ENCODE data around the gene C5AR2. TPM values are rescaled to one million over a fixed set of nuclear protein-coding genes. Genes with fewer than 3 reads are reported as not detected.

The C5AR2 gene
- total RNA-seq, 2 experiments from 2014 or later, result 0.06 to 0.19 TPM

DNA sequence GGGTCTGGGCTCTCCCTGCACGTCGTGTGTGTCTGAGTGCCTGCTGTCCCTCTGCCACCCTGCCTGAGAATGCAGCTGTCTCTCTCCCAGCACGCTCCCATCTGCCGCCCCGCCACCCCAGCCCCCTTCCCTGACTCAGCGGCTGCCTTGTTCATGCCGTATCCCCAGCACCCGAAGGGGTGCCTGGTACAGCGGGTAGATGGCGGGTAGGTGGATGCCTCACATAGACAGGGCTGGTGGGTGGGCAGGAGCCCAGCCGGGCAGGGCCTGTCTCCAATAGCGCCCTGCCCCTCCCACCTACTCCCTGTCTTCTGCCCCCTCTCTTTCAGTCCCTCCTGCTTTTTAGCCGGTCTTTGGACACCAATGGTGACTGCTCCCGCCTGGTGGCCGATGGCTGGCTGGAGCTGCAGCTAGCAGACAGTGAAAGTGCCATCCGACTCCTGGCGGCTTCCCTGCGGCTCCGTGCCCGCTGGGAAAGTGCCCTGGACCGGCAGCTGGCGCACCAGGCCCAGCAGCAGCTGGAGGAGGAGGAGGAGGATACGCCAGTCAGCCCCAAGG is 47.5 kb downstream of the C5AR2 start:
- no peak overlapping the region for H3K4me3 Mint-ChIP-seq
- no peak for DNase-seq
- Histone ChIP-seq H3K4me3 (ENCODE audit: low read length) (no peak overlapping the region), H3K36me3 (ENCODE audit: insufficient read depth, low read length) (peaks cover 64% of the 10 kb centered on the region), H3K27ac (ENCODE audit: low read depth in 1 of 2, low read length in 2 of 2) (no peak overlapping the region), H3K27me3 (ENCODE audit: control insufficient read depth in 1 of 2, insufficient read depth in 2 of 2, low read length in 2 of 2) (no peaks in the 10 kb centered on the region), H3K4me1 (ENCODE audit: insufficient read depth, low read length) (peaks cover 17% of the 10 kb centered on the region), H3K9me3 (ENCODE audit: control insufficient read depth in 1 of 2, insufficient read depth in 1 of 2, low read length in 2 of 2) (no peaks in the 10 kb centered on the region)
- no peak for ATAC-seq (ENCODE audit: poor library complexity)
- H3K27me3 Mint-ChIP-seq, result no peaks in the 10 kb centered on the region
- H3K36me3 Mint-ChIP-seq (ENCODE audit: low read depth), result peaks cover 60% of the 10 kb centered on the region
- POLR2A ChIA-PET, result no interaction called here
- CTCF ChIA-PET, result no interaction called here
- intact Hi-C loops (cut with DNase I, micrococcal nuclease), result no loop called here
- H3K9me3 Mint-ChIP-seq, result no peaks in the 10 kb centered on the region
- H3K27ac Mint-ChIP-seq, result no peak overlapping the region
- no peak for TF ChIP-seq CTCF (IDR thresholded peaks at IDR 0.05)
- peaks cover 28% of the 10 kb centered on the region for H3K4me1 Mint-ChIP-seq (ENCODE audit: low read depth)

GRCh38 chr19:47380559-47380958 is 48.6 kb downstream of the C5AR2 start:
- no peak for ATAC-seq (ENCODE audit: poor library complexity)
- H3K36me3 ChIP-seq (ENCODE audit: insufficient read depth, low read length), result peaks cover 53% of the 10 kb centered on the region
- Mint-ChIP-seq H3K9me3 (no peaks in the 10 kb centered on the region), H3K4me1 (ENCODE audit: low read depth) (peaks cover 28% of the 10 kb centered on the region), H3K27ac (no peak overlapping the region), H3K27me3 (no peaks in the 10 kb centered on the region), H3K36me3 (ENCODE audit: low read depth) (peaks cover 57% of the 10 kb centered on the region), H3K4me3 (no peak overlapping the region)
- no peaks in the 10 kb centered on the region for H3K9me3 ChIP-seq (ENCODE audit: control insufficient read depth in 1 of 2, insufficient read depth in 1 of 2, low read length in 2 of 2)
- no peak overlapping the region for H3K4me3 ChIP-seq (ENCODE audit: low read length)
- DNase-seq, result no peak
- TF ChIP-seq CTCF (IDR thresholded peaks at IDR 0.05), result no peak
- no peak overlapping the region for H3K27ac ChIP-seq (ENCODE audit: low read depth in 1 of 2, low read length in 2 of 2)
- ChIA-PET CTCF (no interaction called here), POLR2A (no interaction called here)
- no peaks in the 10 kb centered on the region for H3K27me3 ChIP-seq (ENCODE audit: control insufficient read depth in 1 of 2, insufficient read depth in 2 of 2, low read length in 2 of 2)
- peaks cover 17% of the 10 kb centered on the region for H3K4me1 ChIP-seq (ENCODE audit: insufficient read depth, low read length)
- intact Hi-C loops (cut with DNase I, micrococcal nuclease), result no loop called here

DNA sequence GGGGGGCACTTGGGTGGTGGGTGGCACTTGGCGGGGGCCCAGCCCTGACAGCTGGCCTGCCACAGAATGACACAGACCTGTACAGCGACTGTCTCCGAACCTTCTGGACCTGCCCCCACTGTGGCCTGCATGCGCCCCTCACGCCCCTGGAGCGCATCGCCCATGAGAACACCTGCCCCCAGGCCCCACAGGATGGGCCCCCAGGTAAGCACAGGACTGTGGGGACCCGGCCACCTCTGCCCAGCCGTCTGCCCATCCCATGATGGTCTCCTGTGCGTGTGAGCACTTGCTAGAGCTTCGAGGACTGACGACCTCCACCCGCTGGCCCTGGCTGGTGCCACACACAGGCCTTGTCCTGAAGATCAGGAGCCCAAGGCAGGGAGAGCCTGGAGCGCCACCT is 49.1 kb downstream of the C5AR2 start:
- Mint-ChIP-seq H3K36me3 (ENCODE audit: low read depth) (peaks cover 52% of the 10 kb centered on the region), H3K9me3 (no peaks in the 10 kb centered on the region), H3K4me1 (ENCODE audit: low read depth) (peaks cover 28% of the 10 kb centered on the region), H3K27me3 (no peaks in the 10 kb centered on the region), H3K4me3 (no peak overlapping the region), H3K27ac (no peak overlapping the region)
- Histone ChIP-seq H3K9me3 (ENCODE audit: control insufficient read depth in 1 of 2, insufficient read depth in 1 of 2, low read length in 2 of 2) (no peaks in the 10 kb centered on the region), H3K36me3 (ENCODE audit: insufficient read depth, low read length) (peaks cover 47% of the 10 kb centered on the region), H3K4me1 (ENCODE audit: insufficient read depth, low read length) (peaks cover 17% of the 10 kb centered on the region), H3K27ac (ENCODE audit: low read depth in 1 of 2, low read length in 2 of 2) (no peak overlapping the region), H3K4me3 (ENCODE audit: low read length) (no peak overlapping the region), H3K27me3 (ENCODE audit: control insufficient read depth in 1 of 2, insufficient read depth in 2 of 2, low read length in 2 of 2) (no peaks in the 10 kb centered on the region)
- intact Hi-C loops (cut with DNase I, micrococcal nuclease), result no loop called here
- TF ChIP-seq CTCF (IDR thresholded peaks at IDR 0.05), result no peak
- DNase-seq (peak in 1 of 14 experiments; percentile 16), ATAC-seq (ENCODE audit: poor library complexity) (no peak)
- CTCF ChIA-PET, result no interaction called here
- POLR2A ChIA-PET, result interaction anchor here (0.6 kb wide), 1 partner anchor 154 kb away, joined by 3 read pairs; no protein-coding TSS in a partner anchor

Data from CD4-positive, alpha-beta T cell (primary cell).